Epithelial cell of proximal tubule (primary cell): ENCODE measurements around the gene SSH2. TPM values are rescaled to one million over a fixed set of nuclear protein-coding genes. Genes with fewer than 3 reads are reported as not detected.
A peak's percentile ranks its signal among the peaks of the same experiment; 100 is the strongest.

Source experiments
- DNase-seq: peaks from one replicate; pipeline ENCODE4 v3.0.0-alpha.2; 2011; ENCODE audit warnings: low read depth
- H3K4me3 ChIP-seq: 2 replicates; pipeline ENCODE4 v1.5.1; 2011; ENCODE audit warnings: low read depth, mild to moderate bottlenecking, low read length
- CTCF ChIP-seq: conservative IDR thresholded peaks from 2 replicates; pipeline ENCODE4 v1.5.1; 2012; ENCODE audit warnings: low read depth, mild to moderate bottlenecking, low read length
- total RNA-seq: library from RNA; depleted of rRNA; stranded (reverse); fragments of >200 nt; gene quantifications from 2 replicates; pipeline ENCODE4 v1.2.3, GENCODE V29; 2015

Gene SSH2
- total RNA-seq, 1 donor from 2014 or later = 15.2 TPM

GRCh38 chr17:29617481-29618271 is 312.4 kb downstream of the SSH2 start:
- peak overlapping the region; percentile 46 for H3K4me3 ChIP-seq
- TF ChIP-seq CTCF = peak; percentile 67
- DNase-seq = no peak

- H3K4me3 ChIP-seq = peak overlapping the region; percentile 46
- TF ChIP-seq CTCF = peak; percentile 75
- no peak for DNase-seq
Measured at GRCh38 chr17:29617125-29617480, 312.9 kb downstream of the SSH2 start.

- H3K4me3 ChIP-seq = peak overlapping the region; percentile 39
- TF ChIP-seq CTCF = no peak
- DNase-seq = no peak
Measured at GRCh38 chr17:29616300-29617048, 313.6 kb downstream of the SSH2 start.

- no peak for TF ChIP-seq CTCF
- no peak for DNase-seq
- peak overlapping the region; percentile 39 for H3K4me3 ChIP-seq
Measured at GRCh38 chr17:29615492-29616299, 314.3 kb downstream of the SSH2 start.

- TF ChIP-seq CTCF = no peak
- DNase-seq = no peak
- no peak overlapping the region for H3K4me3 ChIP-seq
Measured at GRCh38 chr17:29615048-29615385, 315.0 kb downstream of the SSH2 start.

GRCh38 chr17:29614349-29615047 is 315.5 kb downstream of the SSH2 start:
- no peak overlapping the region for H3K4me3 ChIP-seq
- no peak for TF ChIP-seq CTCF
- no peak for DNase-seq
